HG02970 (cell line): Measurements from ENCODE around the gene SPAG5.

Experiments used
- ATAC-seq: cut with Tn5 transposase; IDR thresholded peaks from one replicate; pipeline ENCODE4 v1.9.1; 2021; ENCODE audit warnings: mild to moderate bottlenecking, moderate library complexity, moderate number of reproducible peaks; ENCODE audit not compliant: unreplicated experiment, low FRiP score

The SPAG5 gene

GRCh38 chr17:28573521-28573920 is 25.3 kb downstream of the SPAG5 start:
- ATAC-seq = no peak

- no peak for ATAC-seq
Observed at GRCh38 chr17:28573040-28573380, 25.8 kb downstream of the SPAG5 start.

- ATAC-seq = no peak
Observed at GRCh38 chr17:28572259-28573039, 26.4 kb downstream of the SPAG5 start.

GRCh38 chr17:28571361-28572122 is 27.3 kb downstream of the SPAG5 start, which contains the start of gene PIGS:
Gene PIGS, minus strand, starts transcription at chr17:28571524. Its CDS starts 28 bp downstream, at chr17:28571496.
- peak; percentile 70 for ATAC-seq

- peak; percentile 12 for ATAC-seq
Observed at GRCh38 chr17:28570716-28571360, 28.0 kb downstream of the SPAG5 start.

GRCh38 chr17:28569446-28569845 is 29.4 kb downstream of the SPAG5 start:
- ATAC-seq = no peak

GRCh38 chr17:28567604-28568003 is 31.2 kb downstream of the SPAG5 start:
- no peak for ATAC-seq

- no peak for ATAC-seq
Observed at GRCh38 chr17:28563475-28563874, 35.4 kb downstream of the SPAG5 start.

- no peak for ATAC-seq
Observed at GRCh38 chr17:28555022-28555421, 43.8 kb downstream of the SPAG5 start.

GRCh38 chr17:28554565-28554964 is 44.3 kb downstream of the SPAG5 start:
- no peak for ATAC-seq

- ATAC-seq = no peak
Observed at GRCh38 chr17:28553000-28553505, 45.8 kb downstream of the SPAG5 start.

GRCh38 chr17:28552176-28552999 is 46.4 kb downstream of the SPAG5 start, which contains the start of gene UNC119:
Gene UNC119, minus strand, starts transcription at chr17:28552624. Its CDS starts 67 bp downstream, at chr17:28552557.
- ATAC-seq = no peak

- ATAC-seq = no peak
Observed at GRCh38 chr17:28551421-28552175, 47.2 kb downstream of the SPAG5 start.

- no peak for ATAC-seq
Observed at GRCh38 chr17:28550858-28551257, 48.0 kb downstream of the SPAG5 start.

GRCh38 chr17:28549236-28550132 is 49.3 kb downstream of the SPAG5 start:
- ATAC-seq = no peak

- no peak for ATAC-seq
Observed at GRCh38 chr17:28548417-28549130, 50.3 kb downstream of the SPAG5 start.

GRCh38 chr17:28547623-28548416 is 51.0 kb downstream of the SPAG5 start:
- no peak for ATAC-seq
